Smooth muscle cell (in vitro differentiated cells): ENCODE results near the gene RNF214. TPM values are rescaled to one million over a fixed set of nuclear protein-coding genes. Genes with fewer than 3 reads are reported as not detected.

Experiments used
- DNase-seq: peaks from one replicate; lab custom pipeline; 2025; ENCODE audit not compliant: unreplicated experiment; lab: John Stamatoyannopoulos, UW
- H2AFZ ChIP-seq: fragments of 200-600 bp; sonication (generic); 2 replicates; pipeline ENCODE4 v1.6.0; 2016; ENCODE audit warnings: antibody characterized with exemption, low read depth, mild to moderate bottlenecking
- H3F3A ChIP-seq: fragments of 200-600 bp; sonication (generic); 2 replicates; pipeline ENCODE4 v1.6.0; 2017; ENCODE audit warnings: antibody characterized with exemption, low read depth
- H3K27ac ChIP-seq: fragments of 200-600 bp; sonication (generic); 2 replicates; pipeline ENCODE4 v1.5.1; 2016; ENCODE audit warnings: low read depth, mild to moderate bottlenecking
- H3K27me3 ChIP-seq: fragments of 200-600 bp; sonication (generic); 2 replicates; pipeline ENCODE4 v1.6.1; 2016; ENCODE audit warnings: low read depth, mild to moderate bottlenecking
- H3K36me3 ChIP-seq: fragments of 200-600 bp; sonication (generic); 2 replicates; pipeline ENCODE4 v1.5.1; 2016; ENCODE audit warnings: low read depth
- H3K4me1 ChIP-seq: fragments of 200-600 bp; sonication (generic); 2 replicates; pipeline ENCODE4 v1.5.1; 2016; ENCODE audit warnings: low read depth
- H3K4me2 ChIP-seq: fragments of 200-600 bp; sonication (generic); 2 replicates; pipeline ENCODE4 v1.6.0; 2016; ENCODE audit warnings: mild to moderate bottlenecking
- H3K4me3 ChIP-seq: fragments of 200-600 bp; sonication (generic); 2 replicates; pipeline ENCODE4 v1.5.1; 2016; ENCODE audit warnings: mild to moderate bottlenecking
- H3K79me2 ChIP-seq: fragments of 200-600 bp; sonication (generic); 2 replicates; pipeline ENCODE4 v1.6.0; 2016; ENCODE audit warnings: low read depth, mild to moderate bottlenecking
- H3K9ac ChIP-seq: fragments of 200-600 bp; sonication (generic); 2 replicates; pipeline ENCODE4 v1.6.0; 2016; ENCODE audit warnings: low read depth
- H3K9me3 ChIP-seq: fragments of 200-600 bp; sonication (generic); replicated peaks from 2 replicates; pipeline ENCODE4 v1.5.1; 2016; ENCODE audit warnings: low read depth
- H4K20me1 ChIP-seq: fragments of 200-600 bp; sonication (generic); 2 replicates; pipeline ENCODE4 v1.6.0; 2016; ENCODE audit warnings: low read depth
- CTCF ChIP-seq: fragments of 200-600 bp; sonication (generic); IDR thresholded peaks from 2 replicates; pipeline ENCODE4 v1.5.1; 2017; ENCODE audit warnings: borderline replicate concordance, mild to moderate bottlenecking, antibody characterized with exemption; ENCODE audit not compliant: insufficient read depth, poor library complexity, severe bottlenecking
- WGBS: methylation state at CpG from one replicate; pipeline ENCODE4 v1.1.7; 2016; ENCODE audit warnings: low lambda C conversion rate; 5-methylcytosine and 5-hydroxymethylcytosine counted together
- polyA plus RNA-seq: library from polyadenylated mRNA; unstranded; fragments of >200 nt; fragmentation: Nextera tagmentation; extraction: Ambion mirVana; gene quantifications from 2 replicates; pipeline ENCODE4 v1.2.1, GENCODE V29; 2016
- total RNA-seq: library from RNA; depleted of rRNA; stranded (reverse); fragments of >200 nt; gene quantifications from 2 replicates; pipeline ENCODE4 v1.2.3, GENCODE V29; 2014

The RNF214 gene
- total and polyA plus RNA-seq, 2 experiments from 2014 or later: 10.9 to 15.8 TPM

GRCh38 chr11:117199916-117200812, 32.3 kb upstream of the RNF214 start:
- no peaks in the 10 kb centered on the region for H3K36me3 ChIP-seq
- H2AFZ ChIP-seq: no peak overlapping the region
- 26% methylated on average over 13 of the region's 13 CpGs for WGBS

GRCh38 chr11:117200813-117201657, 31.4 kb upstream of the RNF214 start:
- no peaks in the 10 kb centered on the region for H3K36me3 ChIP-seq
- 51% methylated on average over 12 of the region's 12 CpGs for WGBS
- H3K27me3 ChIP-seq: no peaks in the 10 kb centered on the region
- H3K79me2 ChIP-seq: peaks cover 50% of the 10 kb centered on the region
- H4K20me1 ChIP-seq: peaks cover 59% of the 10 kb centered on the region
- peak overlapping the region; percentile 85 for H3K4me2 ChIP-seq
- DNase-seq: no peak
- peaks cover 29% of the 10 kb centered on the region for H3K4me1 ChIP-seq
- peak overlapping the region; percentile 79 for H3K27ac ChIP-seq
- H2AFZ ChIP-seq: no peak overlapping the region
- H3F3A ChIP-seq: peaks cover 53% of the 10 kb centered on the region
- no peak for TF ChIP-seq CTCF
- peak overlapping the region; percentile 46 for H3K9ac ChIP-seq
- no peaks in the 10 kb centered on the region for H3K9me3 ChIP-seq
- peak overlapping the region; percentile 49 for H3K4me3 ChIP-seq

More at GRCh38 chr11:117199916-117200812, 32.3 kb upstream of the RNF214 start:
- Histone ChIP-seq H4K20me1 (peaks cover 54% of the 10 kb centered on the region), H3F3A (peaks cover 49% of the 10 kb centered on the region), H3K9ac (peak overlapping the region; percentile 46), H3K27ac (peak overlapping the region; percentile 79), H3K9me3 (no peaks in the 10 kb centered on the region), H3K79me2 (peaks cover 50% of the 10 kb centered on the region), H3K4me1 (peaks cover 29% of the 10 kb centered on the region), H3K27me3 (no peaks in the 10 kb centered on the region), H3K4me2 (peak overlapping the region; percentile 85), H3K4me3 (peak overlapping the region; percentile 49)
- no peak for TF ChIP-seq CTCF
- DNase-seq: no peak

GRCh38 chr11:117201658-117202305, 30.7 kb upstream of the RNF214 start:
- peak overlapping the region; percentile 46 for H3K9ac ChIP-seq

More at GRCh38 chr11:117201658-117202305, 30.7 kb upstream of the RNF214 start:
- peaks cover 29% of the 10 kb centered on the region for H3K4me1 ChIP-seq
- H2AFZ ChIP-seq: no peak overlapping the region
- peak overlapping the region; percentile 85 for H3K4me2 ChIP-seq
- DNase-seq: no peak
- no peak for TF ChIP-seq CTCF
- peak overlapping the region; percentile 79 for H3K27ac ChIP-seq
- H3K4me3 ChIP-seq: peak overlapping the region; percentile 49
- H3K27me3 ChIP-seq: no peaks in the 10 kb centered on the region
- no peaks in the 10 kb centered on the region for H3K36me3 ChIP-seq
- H3K79me2 ChIP-seq: peaks cover 50% of the 10 kb centered on the region
- H3K9me3 ChIP-seq: no peaks in the 10 kb centered on the region
- H3F3A ChIP-seq: peaks cover 53% of the 10 kb centered on the region
- peaks cover 59% of the 10 kb centered on the region for H4K20me1 ChIP-seq
- 71% methylated on average over 14 of the region's 14 CpGs for whole genome bisulfite sequencing
